HCT116 (cell line): ENCODE measurements around the gene CALU.

Experiments
- EZH2phosphoT487 ChIP-seq: fragments of 200-600 bp; IDR thresholded peaks from 2 replicates; pipeline ENCODE4 v1.6.1; 2018; ENCODE audit warnings: antibody characterized with exemption, borderline replicate concordance
- TF ChIP-seq, protein P1 (sequence below), 3 experiments: fragments of 200-600 bp in 1 of 3; sonication (generic) in 1 of 3; IDR thresholded peaks in 2 of 3; conservative IDR thresholded peaks in 1 of 3; 2 replicates each; pipeline ENCODE4 v1.5.1; 2012 to 2017; ENCODE audit warnings: low read depth in 2 of 3, low read length in 2 of 3, antibody characterized with exemption in 1 of 3, borderline replicate concordance in 1 of 3, control low read depth in 1 of 3, mild to moderate bottlenecking in 1 of 3, mixed read lengths in 1 of 3, mixed run types in 1 of 3, moderate library complexity in 1 of 3; ENCODE audit not compliant: insufficient read depth in 1 of 3

DNA sequence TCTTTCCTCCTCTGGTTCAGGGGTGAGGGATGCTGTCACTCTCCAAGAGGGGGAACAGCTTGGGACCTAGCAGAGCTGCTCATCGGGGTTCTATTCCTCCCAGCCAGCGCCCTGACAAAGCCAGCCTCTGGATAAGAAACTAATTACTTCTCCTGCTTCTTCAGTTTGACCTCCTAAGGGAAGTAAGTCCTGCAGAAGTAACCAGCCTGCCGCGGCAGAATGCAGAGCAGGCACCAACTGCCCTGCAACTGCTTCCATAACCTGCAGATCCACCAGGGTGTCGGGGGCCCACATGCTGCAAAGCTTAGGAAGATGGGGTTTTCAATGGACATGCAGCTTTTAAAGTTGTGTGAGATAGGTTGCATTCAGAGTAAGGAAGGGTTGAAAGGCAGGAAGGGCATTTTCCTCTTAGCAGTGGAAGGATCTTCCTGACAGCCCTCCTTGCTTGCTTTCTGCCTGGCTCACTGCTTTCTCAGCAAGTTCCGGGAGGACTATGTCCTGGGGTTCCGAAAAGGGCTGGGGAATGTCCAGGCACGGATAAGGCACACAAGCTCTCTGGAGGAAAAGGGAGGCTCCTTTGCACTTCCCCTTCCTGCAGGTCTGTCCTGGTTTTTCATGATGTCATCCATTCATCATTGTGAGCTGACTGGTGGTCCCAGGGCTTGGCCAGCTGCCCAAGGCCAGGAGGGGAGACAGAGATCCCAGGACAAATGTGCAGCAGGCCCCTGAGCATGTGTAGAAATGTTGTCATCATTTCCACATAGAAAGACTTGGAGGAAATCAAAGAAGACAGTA is 24.3 kb upstream of the CALU start:
- TF ChIP-seq, protein P1, sequence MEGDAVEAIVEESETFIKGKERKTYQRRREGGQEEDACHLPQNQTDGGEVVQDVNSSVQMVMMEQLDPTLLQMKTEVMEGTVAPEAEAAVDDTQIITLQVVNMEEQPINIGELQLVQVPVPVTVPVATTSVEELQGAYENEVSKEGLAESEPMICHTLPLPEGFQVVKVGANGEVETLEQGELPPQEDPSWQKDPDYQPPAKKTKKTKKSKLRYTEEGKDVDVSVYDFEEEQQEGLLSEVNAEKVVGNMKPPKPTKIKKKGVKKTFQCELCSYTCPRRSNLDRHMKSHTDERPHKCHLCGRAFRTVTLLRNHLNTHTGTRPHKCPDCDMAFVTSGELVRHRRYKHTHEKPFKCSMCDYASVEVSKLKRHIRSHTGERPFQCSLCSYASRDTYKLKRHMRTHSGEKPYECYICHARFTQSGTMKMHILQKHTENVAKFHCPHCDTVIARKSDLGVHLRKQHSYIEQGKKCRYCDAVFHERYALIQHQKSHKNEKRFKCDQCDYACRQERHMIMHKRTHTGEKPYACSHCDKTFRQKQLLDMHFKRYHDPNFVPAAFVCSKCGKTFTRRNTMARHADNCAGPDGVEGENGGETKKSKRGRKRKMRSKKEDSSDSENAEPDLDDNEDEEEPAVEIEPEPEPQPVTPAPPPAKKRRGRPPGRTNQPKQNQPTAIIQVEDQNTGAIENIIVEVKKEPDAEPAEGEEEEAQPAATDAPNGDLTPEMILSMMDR (IDR thresholded peaks at IDR 0.05 in 2 of 3, conservative IDR thresholded peaks at IDR 0.05 in 1 of 3; ENCODE audit: borderline replicate concordance in 1 of 3, insufficient read depth in 1 of 3, low read depth in 2 of 3, low read length in 2 of 3) = no peak
- no peak for TF ChIP-seq EZH2phosphoT487
